HK-2 (cell line): ENCODE measurements around the gene POSTN.

Source experiments
- DNase-seq: peaks from one replicate; pipeline ENCODE4 v3.0.0-alpha.2; 2018; ENCODE audit not compliant: unreplicated experiment

POSTN gene

GRCh38 chr13:37598597-37598996 is at the start of gene POSTN:
TSS of gene POSTN (minus strand) at chr13:37598768. CDS start at chr13:37598726, 42 bp downstream.
- no peak for DNase-seq

- no peak for DNase-seq
These were observed 48.6 kb upstream of the POSTN start for GRCh38 chr13:37647031-37647650.

- no peak for DNase-seq
These were observed 48.0 kb upstream of the POSTN start for GRCh38 chr13:37646531-37646930.

GRCh38 chr13:37645181-37645740 is 46.7 kb upstream of the POSTN start:
- no peak for DNase-seq

- DNase-seq = no peak
These were observed 42.8 kb upstream of the POSTN start for GRCh38 chr13:37641391-37641790.

- DNase-seq = no peak
These were observed 41.9 kb upstream of the POSTN start for GRCh38 chr13:37640499-37640898.

GRCh38 chr13:37636701-37637100 is 38.1 kb upstream of the POSTN start:
- no peak for DNase-seq

GRCh38 chr13:37632294-37632693 is 33.7 kb upstream of the POSTN start:
- no peak for DNase-seq

- DNase-seq = no peak
These were observed 28.9 kb upstream of the POSTN start for GRCh38 chr13:37627428-37627827.

GRCh38 chr13:37621811-37622361 is 23.3 kb upstream of the POSTN start:
- no peak for DNase-seq

- DNase-seq = no peak
These were observed 20.0 kb upstream of the POSTN start for GRCh38 chr13:37618554-37618953.

- DNase-seq = peak; percentile 37
These were observed 18.6 kb upstream of the POSTN start for GRCh38 chr13:37617173-37617572.

- DNase-seq = no peak
These were observed 17.6 kb upstream of the POSTN start for GRCh38 chr13:37616131-37616530.

GRCh38 chr13:37615276-37615675 is 16.7 kb upstream of the POSTN start:
- no peak for DNase-seq

- DNase-seq = no peak
These were observed 15.1 kb upstream of the POSTN start for GRCh38 chr13:37613638-37614037.

- no peak for DNase-seq
These were observed 14.7 kb upstream of the POSTN start for GRCh38 chr13:37613236-37613635.

GRCh38 chr13:37608750-37609339 is 10.3 kb upstream of the POSTN start:
- DNase-seq = no peak

GRCh38 chr13:37602733-37603381 is 4.3 kb upstream of the POSTN start:
- DNase-seq = no peak

- no peak for DNase-seq
These were observed 3.3 kb upstream of the POSTN start for GRCh38 chr13:37601648-37602440.

GRCh38 chr13:37599519-37599918 is 951 bp upstream of the POSTN start:
- DNase-seq = no peak

- DNase-seq = no peak
These were observed 1.0 kb downstream of the POSTN start for GRCh38 chr13:37597477-37598025.

- DNase-seq = no peak
These were observed 1.8 kb downstream of the POSTN start for GRCh38 chr13:37596805-37597204.
